Caco-2 (cell line): Measurements from ENCODE around the gene UBASH3B. TPM values are rescaled to one million over a fixed set of nuclear protein-coding genes. Genes with fewer than 3 reads are reported as not detected.

ENCODE experiments used
- BruUV-seq: library from RNA; stranded (reverse); fragments of 400-500 nt; replicated peaks from 2 replicates; lab custom pipeline; 2021; lab: Mats Ljungman, UMichigan
- CTCF ChIA-PET: fragments of 300-600 bp; sonication (Branson Sonifier 250); formaldehyde crosslinking; loops from one replicate; lab custom pipeline; 2022; ENCODE audit warnings: antibody characterized with exemption; lab: Charles Lee
- POLR2A ChIA-PET: fragments of 300-600 bp; sonication (Branson Sonifier 250); formaldehyde crosslinking; loops from one replicate; lab custom pipeline; 2022; ENCODE audit warnings: antibody characterized with exemption; lab: Charles Lee
- DNase-seq, 2 experiments: peaks; one replicate each; pipeline versions ENCODE4 v3.0.0 to v3.0.0-alpha.2; 2020 to 2022
- H3K27me3 ChIP-seq: replicated peaks from 2 replicates; pipeline ENCODE4 v1.6.0; 2011; ENCODE audit warnings: low read length; ENCODE audit not compliant: control insufficient read depth, insufficient read depth
- H3K36me3 ChIP-seq: 2 replicates; pipeline ENCODE4 v1.5.1; 2011; ENCODE audit warnings: low read length; ENCODE audit not compliant: control insufficient read depth, insufficient read depth
- H3K4me1 ChIP-seq: fragments of 250-450 bp; sonication (Bioruptor Pico); 2 replicates; pipeline ENCODE4 v1.5.1; 2020; ENCODE audit warnings: mild to moderate bottlenecking
- H3K4me3 ChIP-seq: 2 replicates; pipeline ENCODE4 v1.5.1; 2011; ENCODE audit warnings: low read depth, mild to moderate bottlenecking, control low read depth, low read length
- H3K9me3 ChIP-seq: fragments of 250-450 bp; sonication (Bioruptor Pico); 2 replicates; pipeline ENCODE4 v1.5.1; 2020; ENCODE audit warnings: mild to moderate bottlenecking, moderate library complexity
- H3K27ac Mint-ChIP-seq: one replicate; pipeline ENCODE4 v1.8.0; 2022; ENCODE audit warnings: mixed read lengths; ENCODE audit not compliant: unreplicated experiment
- H3K27me3 Mint-ChIP-seq: one replicate; pipeline ENCODE4 v1.8.0; 2022; ENCODE audit warnings: mixed read lengths; ENCODE audit not compliant: insufficient read depth, unreplicated experiment
- H3K36me3 Mint-ChIP-seq: one replicate; pipeline ENCODE4 v1.8.0; 2022; ENCODE audit warnings: mild to moderate bottlenecking, mixed read lengths; ENCODE audit not compliant: insufficient read depth, unreplicated experiment
- H3K4me1 Mint-ChIP-seq: one replicate; pipeline ENCODE4 v1.8.0; 2022; ENCODE audit warnings: low read depth, mixed read lengths; ENCODE audit not compliant: unreplicated experiment
- H3K4me3 Mint-ChIP-seq: one replicate; pipeline ENCODE4 v1.8.0; 2022; ENCODE audit warnings: mild to moderate bottlenecking, moderate library complexity, mixed read lengths; ENCODE audit not compliant: unreplicated experiment
- H3K9me3 Mint-ChIP-seq: one replicate; pipeline ENCODE4 v1.8.0; 2022; ENCODE audit warnings: mixed read lengths; ENCODE audit not compliant: unreplicated experiment
- CTCF ChIP-seq, 2 experiments: fragments of 200-600 bp in 1 of 2; IDR thresholded peaks; 1 replicate in 1 of 2; 2 replicates in 1 of 2; pipeline versions ENCODE4 v1.5.1 to v1.8.0; 2011 to 2022; ENCODE audit warnings: antibody characterized with exemption in 1 of 2, control low read depth in 1 of 2, inconsistent platforms in 1 of 2, low read depth in 1 of 2, low read length in 1 of 2, mild to moderate bottlenecking in 1 of 2, moderate library complexity in 1 of 2; ENCODE audit not compliant: insufficient read depth in 1 of 2, severe bottlenecking in 1 of 2, unreplicated experiment in 1 of 2
- intact Hi-C: fragments of 100-400 bp; cut with micrococcal nuclease; formaldehyde crosslinking; loops from one replicate; pipeline ENCODE4 v1.10.0; 2022; ENCODE audit not compliant: unreplicated experiment
- total RNA-seq: library from RNA; stranded (reverse); gene quantifications from 2 replicates; pipeline ENCODE4 v1.2.3, GENCODE V29; 2022

Gene UBASH3B
- total RNA-seq, 1 experiment from 2014 or later: 21.5 TPM

DNA sequence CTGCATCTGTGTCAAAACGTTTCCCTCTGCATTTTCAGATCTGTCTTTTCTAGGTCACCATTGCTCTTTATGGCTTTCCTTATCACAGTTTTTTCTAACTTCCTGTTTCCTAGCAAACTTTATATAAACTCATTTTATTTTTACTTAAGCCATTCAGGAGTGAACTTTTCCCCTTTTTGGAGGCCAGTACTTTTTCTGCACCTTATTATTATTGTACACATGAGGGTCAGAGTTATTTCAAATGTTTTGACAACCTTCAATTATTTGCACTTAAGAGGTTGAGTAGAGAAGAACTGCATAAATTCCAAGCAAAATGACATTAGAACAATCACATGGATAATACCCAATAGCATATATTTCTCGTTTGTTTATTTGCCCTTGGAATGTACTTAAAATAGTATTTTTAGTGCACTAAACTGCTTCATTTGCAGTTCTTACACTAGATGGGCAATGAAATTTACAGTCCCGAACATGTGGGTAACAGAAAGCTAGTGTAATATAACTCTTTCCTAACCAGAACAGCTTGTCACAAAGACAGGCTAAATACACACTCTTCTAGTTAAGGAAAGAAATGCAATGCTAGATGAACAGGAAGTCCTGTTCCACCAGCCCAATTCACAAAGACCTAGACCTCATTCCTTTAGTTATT, 79.5 kb downstream of the UBASH3B start:
- CTCF ChIA-PET: interaction anchor here (1.1 kb wide), 1 partner anchor 155 kb away, joined by 3 read pairs; no protein-coding TSS in a partner anchor
- no peaks in the 10 kb centered on the region for H3K27me3 ChIP-seq
- TF ChIP-seq CTCF (IDR thresholded peaks at IDR 0.05; ENCODE audit: insufficient read depth in 1 of 2, low read depth in 1 of 2, low read length in 1 of 2, severe bottlenecking in 1 of 2, unreplicated experiment in 1 of 2): no peak
- no peak overlapping the region for H3K4me3 Mint-ChIP-seq
- no peaks in the 10 kb centered on the region for H3K36me3 ChIP-seq
- BruUV-seq: no TSS peak
- peaks cover 30% of the 10 kb centered on the region for H3K4me1 Mint-ChIP-seq
- POLR2A ChIA-PET: no interaction called here
- DNase-seq: no peak
- no peak overlapping the region for H3K4me3 ChIP-seq
- peaks cover 47% of the 10 kb centered on the region for H3K4me1 ChIP-seq
- H3K9me3 Mint-ChIP-seq: no peaks in the 10 kb centered on the region
- H3K27me3 Mint-ChIP-seq: no peaks in the 10 kb centered on the region
- intact Hi-C loops: loop anchor here (5.0 kb wide), 1 partner anchor 78 kb away; the partner anchor contains the start of gene UBASH3B
- no peak overlapping the region for H3K27ac Mint-ChIP-seq
- no peaks in the 10 kb centered on the region for H3K36me3 Mint-ChIP-seq
- H3K9me3 ChIP-seq: no peaks in the 10 kb centered on the region

DNA sequence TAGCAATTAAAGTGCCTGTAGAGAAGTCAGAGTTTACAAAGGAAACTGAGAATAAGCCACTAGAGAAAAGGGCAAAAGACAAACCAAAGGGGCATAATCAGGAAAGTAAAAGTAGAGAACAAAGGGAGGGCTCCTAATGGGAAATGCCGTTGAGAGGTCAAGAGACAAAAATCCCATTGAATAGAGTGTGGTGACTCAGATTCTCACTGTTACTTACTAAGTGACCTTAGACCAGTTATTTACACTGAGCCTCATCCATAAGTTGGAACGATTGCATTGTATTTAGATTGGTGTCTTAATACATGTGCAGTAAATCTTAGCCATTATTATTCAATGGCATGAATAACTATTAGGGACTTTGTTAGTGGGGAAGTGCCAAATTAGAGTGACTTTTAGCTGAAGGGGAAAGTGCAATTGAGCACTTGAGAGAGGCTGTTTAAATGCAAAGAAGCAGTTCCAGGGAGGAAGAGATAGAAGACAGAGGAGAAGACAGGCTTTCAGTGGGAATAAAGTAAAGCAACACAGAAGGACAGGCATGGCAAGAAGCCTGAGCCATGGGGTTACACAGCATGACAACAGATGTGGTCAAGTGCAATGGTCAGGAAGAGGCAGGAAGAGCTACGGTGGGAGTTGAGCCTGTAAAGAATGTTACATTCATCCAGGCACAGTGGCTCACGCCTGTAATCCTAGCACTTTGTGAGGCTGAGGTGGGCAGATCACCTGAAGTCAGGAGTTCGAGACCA, 82.6 kb downstream of the UBASH3B start:
- Histone ChIP-seq H3K4me1 (peaks cover 21% of the 10 kb centered on the region), H3K27me3 (no peaks in the 10 kb centered on the region), H3K36me3 (no peaks in the 10 kb centered on the region), H3K9me3 (no peaks in the 10 kb centered on the region), H3K4me3 (no peak overlapping the region)
- TF ChIP-seq CTCF (IDR thresholded peaks at IDR 0.05; ENCODE audit: insufficient read depth in 1 of 2, low read depth in 1 of 2, low read length in 1 of 2, severe bottlenecking in 1 of 2, unreplicated experiment in 1 of 2): no peak
- ChIA-PET POLR2A (no interaction called here), CTCF (no interaction called here)
- no peak overlapping the region for H3K4me3 Mint-ChIP-seq
- no peaks in the 10 kb centered on the region for H3K9me3 Mint-ChIP-seq
- BruUV-seq: no TSS peak
- intact Hi-C loops: no loop called here
- peaks cover 4% of the 10 kb centered on the region for H3K4me1 Mint-ChIP-seq
- DNase-seq: no peak
- H3K27me3 Mint-ChIP-seq: no peaks in the 10 kb centered on the region
- no peak overlapping the region for H3K27ac Mint-ChIP-seq
- no peaks in the 10 kb centered on the region for H3K36me3 Mint-ChIP-seq

DNA sequence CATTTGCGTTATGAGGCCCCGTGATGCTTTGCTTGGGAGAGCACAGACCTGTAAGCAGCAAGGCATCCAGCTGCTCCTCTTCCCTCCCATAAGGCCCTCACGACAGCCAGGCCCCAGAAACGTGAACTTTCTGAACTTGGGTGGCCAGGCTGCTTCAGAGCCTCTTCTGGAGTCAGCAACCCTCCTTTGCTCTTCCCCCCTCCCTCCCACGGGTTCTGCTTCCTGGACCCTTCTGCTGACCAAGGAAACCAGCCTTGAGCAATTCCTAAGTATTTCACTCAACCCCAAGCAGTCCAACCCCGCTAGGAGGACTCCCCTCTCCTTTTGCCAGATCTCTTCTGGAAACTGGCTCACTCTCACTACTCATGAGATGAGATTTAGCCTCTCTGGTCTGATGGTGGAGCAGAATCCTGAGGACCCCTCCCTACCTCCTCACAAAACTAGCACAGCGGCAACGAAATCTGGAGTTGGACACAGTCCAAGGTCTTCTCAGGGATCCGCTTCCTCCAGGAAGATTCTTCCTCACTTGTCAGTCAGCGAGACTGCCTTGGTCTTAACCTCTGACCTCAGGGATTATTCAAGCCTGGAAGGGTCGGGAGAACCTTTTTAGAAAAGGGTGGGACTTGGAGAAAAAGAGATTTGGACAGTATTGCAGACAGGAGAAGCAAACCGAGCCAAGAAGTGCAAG, 86.2 kb downstream of the UBASH3B start:
- Mint-ChIP-seq H3K36me3 (no peaks in the 10 kb centered on the region), H3K27me3 (no peaks in the 10 kb centered on the region), H3K27ac (no peak overlapping the region), H3K9me3 (no peaks in the 10 kb centered on the region), H3K4me1 (peaks cover 10% of the 10 kb centered on the region), H3K4me3 (no peak overlapping the region)
- no peaks in the 10 kb centered on the region for H3K9me3 ChIP-seq
- CTCF ChIA-PET: no interaction called here
- peaks cover 13% of the 10 kb centered on the region; the same call in 1 of the 2 replicates for H3K4me1 ChIP-seq
- POLR2A ChIA-PET: no interaction called here
- no peaks in the 10 kb centered on the region for H3K36me3 ChIP-seq
- intact Hi-C loops: no loop called here
- no peak for TF ChIP-seq CTCF (IDR thresholded peaks at IDR 0.05; ENCODE audit: insufficient read depth in 1 of 2, low read depth in 1 of 2, low read length in 1 of 2, severe bottlenecking in 1 of 2, unreplicated experiment in 1 of 2)
- DNase-seq: no peak
- H3K27me3 ChIP-seq: no peaks in the 10 kb centered on the region
- no peak overlapping the region for H3K4me3 ChIP-seq
- no TSS peak for BruUV-seq
